Left kidney (tissue), 2 donors: Measurements from ENCODE around the gene YY1. TPM values are rescaled to one million over a fixed set of nuclear protein-coding genes. Genes with fewer than 3 reads are reported as not detected.

Experiments used
- DNase-seq: peaks from one replicate; pipeline ENCODE4 v3.0.0-alpha.2; 2013
- polyA plus RNA-seq: library from polyadenylated mRNA; unstranded; fragments of 120-200 nt; gene quantifications from one replicate; pipeline ENCODE4 v1.2.1, GENCODE V29; 2013; ENCODE audit not compliant: insufficient read length

The YY1 gene
- polyA plus RNA-seq, 1 donor: 150 TPM

- DNase-seq: no peak
Measured at GRCh38 chr14:100332071-100332639, 93.2 kb downstream of the YY1 start.

Other genes starting within 250 kb of the YY1 start
- 163 TPM for gene EVL, start 173.7 kb upstream of the YY1 start, polyA plus RNA-seq
- 5.3 TPM for gene DEGS2, start 79.5 kb upstream of the YY1 start, polyA plus RNA-seq
- 78.0 TPM for gene SLC25A29, start 67.3 kb downstream of the YY1 start, polyA plus RNA-seq
- not detected for gene SLC25A47, start 84.2 kb downstream of the YY1 start, polyA plus RNA-seq
- 8.5 TPM for gene WDR25, start 137.3 kb downstream of the YY1 start, polyA plus RNA-seq